ENCODE measurements around the gene EPHA8.

GRCh38 chr1:22533244-22533895, 29.9 kb upstream of the EPHA8 start:
- TF ChIP-seq EZH2 (IDR thresholded peaks at IDR 0.05; ENCODE audit: low read length), result no peak
- TF ChIP-seq CTCF (optimal IDR thresholded peaks at IDR 0.05 in 1 of 3, IDR thresholded peaks at IDR 0.05 in 1 of 3, conservative IDR thresholded peaks at IDR 0.05 in 1 of 3; ENCODE audit: extremely low read depth in 1 of 3, insufficient read depth in 2 of 3, low read length in 3 of 3), result no peak

All from keratinocyte (primary cell).